Coronary artery (tissue), 2 donors: ENCODE data around the gene TIMM21.

ENCODE experiments used
- DNase-seq: peaks from one replicate; pipeline ENCODE4 v3.0.0-alpha.2; 2017; ENCODE audit warnings: low spot score
- H3K27ac ChIP-seq, 2 donors: fragments of 200-600 bp; sonication (generic); one replicate each; pipeline ENCODE4 v1.5.1; 2016 to 2019
- H3K4me3 ChIP-seq: fragments of 200-600 bp; sonication (generic); 2 replicates; pipeline ENCODE4 v1.5.1; 2016; ENCODE audit warnings: mild to moderate bottlenecking, moderate library complexity
- CTCF ChIP-seq: fragments of 200-600 bp; sonication (generic); IDR thresholded peaks from one replicate; pipeline ENCODE4 v1.5.1; 2019; ENCODE audit warnings: antibody characterized with exemption

Gene TIMM21

GRCh38 chr18:74172697-74173433 lies 24.5 kb downstream of the TIMM21 start:
- H3K27ac ChIP-seq: no peak overlapping the region
- TF ChIP-seq CTCF: no peak
- no peak overlapping the region for H3K4me3 ChIP-seq
- DNase-seq: no peak

DNA sequence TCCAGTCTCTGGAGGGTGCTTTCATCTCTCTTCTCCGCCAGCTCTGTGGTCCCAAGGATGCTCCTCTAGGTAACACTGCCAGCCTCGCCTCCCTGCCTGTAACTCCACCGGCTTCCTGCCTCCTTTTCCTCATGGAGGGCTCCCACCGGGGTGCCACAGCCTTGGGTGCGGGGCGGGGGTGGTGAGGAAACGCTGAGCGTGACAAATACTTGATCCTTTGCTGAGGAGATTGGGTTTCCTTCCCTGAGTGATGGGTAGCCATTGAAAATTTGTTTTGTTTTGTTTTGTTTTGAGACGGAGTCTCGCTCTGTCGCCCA lies 25.1 kb downstream of the TIMM21 start:
- no peak for TF ChIP-seq CTCF
- no peak for DNase-seq
- no peak overlapping the region for H3K27ac ChIP-seq
- no peak overlapping the region for H3K4me3 ChIP-seq

- DNase-seq: no peak
- no peak for TF ChIP-seq CTCF
- Histone ChIP-seq H3K27ac (no peak overlapping the region), H3K4me3 (no peak overlapping the region)
These were observed 27.3 kb downstream of the TIMM21 start for GRCh38 chr18:74175658-74176057.

DNA sequence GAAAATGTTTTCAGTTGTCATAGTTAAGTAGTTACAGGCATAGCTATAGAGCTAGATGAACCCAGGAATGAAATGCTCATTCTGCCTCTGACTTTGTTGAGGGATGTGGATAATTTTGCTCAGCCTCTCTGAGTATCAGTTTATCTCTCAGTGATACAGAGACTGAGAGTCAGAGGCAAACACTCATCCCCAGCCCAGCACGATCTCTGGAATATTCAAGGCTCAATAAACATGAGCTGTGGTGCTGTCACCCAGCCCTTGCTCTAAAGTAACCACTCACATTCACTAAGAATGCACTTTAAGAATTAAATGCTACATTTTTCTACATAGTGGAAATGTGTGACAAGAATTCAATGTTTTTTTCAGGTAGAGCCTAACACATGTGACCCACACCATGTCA lies 30.6 kb downstream of the TIMM21 start:
- H3K4me3 ChIP-seq: no peak overlapping the region
- no peak for TF ChIP-seq CTCF
- no peak overlapping the region for H3K27ac ChIP-seq
- no peak for DNase-seq

- TF ChIP-seq CTCF: no peak
- no peak overlapping the region for H3K27ac ChIP-seq
- DNase-seq: no peak
- H3K4me3 ChIP-seq: no peak overlapping the region
These were observed 31.4 kb downstream of the TIMM21 start for GRCh38 chr18:74179623-74180199.

DNA sequence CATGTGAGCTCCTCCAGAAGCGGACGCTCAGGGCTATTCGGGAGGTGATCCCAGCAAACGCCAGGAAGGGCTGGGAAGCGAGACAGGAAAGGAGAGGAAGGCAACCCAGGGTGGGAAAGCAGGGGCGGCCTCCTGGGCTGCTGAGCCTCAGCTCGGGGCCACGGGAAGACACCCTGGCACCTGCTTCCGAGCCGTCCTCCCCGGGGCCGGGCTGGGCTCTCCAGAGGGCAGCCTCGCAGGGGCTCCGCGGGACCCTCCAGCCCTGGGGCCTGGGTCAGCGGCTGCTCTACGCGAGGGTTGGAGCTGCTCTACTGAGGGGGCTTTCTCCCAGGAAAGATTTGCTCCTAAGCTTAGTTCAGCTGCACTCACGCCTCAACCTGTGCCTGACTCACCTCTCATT lies 34.0 kb downstream of the TIMM21 start:
- no peak for TF ChIP-seq CTCF
- Histone ChIP-seq H3K4me3 (no peak overlapping the region), H3K27ac (no peak overlapping the region)
- no peak for DNase-seq

DNA sequence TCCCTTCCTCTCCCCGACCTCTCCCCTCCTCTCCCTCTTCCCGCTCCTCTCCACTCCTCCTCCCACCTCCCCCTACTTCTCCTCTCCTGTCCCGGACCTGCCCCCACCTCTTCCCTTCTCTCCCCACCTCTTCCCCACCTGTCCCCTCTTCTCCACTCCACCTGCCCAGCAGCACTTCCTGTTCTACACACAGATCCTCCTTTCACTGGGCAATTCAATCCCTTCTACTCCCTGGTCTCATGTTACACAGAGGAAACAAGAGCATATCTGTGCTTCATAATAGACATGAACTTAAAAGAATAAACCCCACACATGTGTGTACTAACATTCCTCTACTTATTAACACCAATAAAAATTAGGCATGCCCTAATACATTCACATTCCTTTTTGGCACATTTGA lies 34.8 kb downstream of the TIMM21 start:
- Histone ChIP-seq H3K27ac (no peak overlapping the region), H3K4me3 (no peak overlapping the region)
- no peak for DNase-seq
- no peak for TF ChIP-seq CTCF
